ENCODE data around the gene CRISPLD2.
A peak's percentile ranks its signal among the peaks of the same experiment; 100 is the strongest.

The CRISPLD2 gene

GRCh38 chr16:84800158-84800978 lies 19.4 kb upstream of the CRISPLD2 start:
- peak in 1 of 2 experiments; percentile 48 for DNase-seq

DNA sequence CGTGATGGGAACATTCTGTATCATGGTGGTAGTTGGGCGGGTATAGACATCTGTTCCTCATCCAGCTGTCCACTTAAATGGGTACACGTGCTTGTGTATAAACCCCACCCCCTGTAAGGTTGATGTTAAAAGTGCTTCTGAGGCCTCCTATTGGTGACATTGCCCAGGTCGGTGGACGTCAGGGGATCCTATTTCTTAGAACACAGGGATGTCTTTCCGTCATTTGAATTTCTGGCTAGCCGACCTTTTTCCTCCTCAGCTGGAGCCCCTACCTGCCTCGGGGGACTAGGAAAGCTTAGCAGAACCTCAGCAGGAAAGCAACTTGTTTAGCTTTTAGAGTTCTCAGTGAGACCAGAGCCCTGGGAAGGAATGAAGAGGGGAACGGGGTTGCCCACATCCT lies 16.6 kb upstream of the CRISPLD2 start:
- DNase-seq = no peak

DNA sequence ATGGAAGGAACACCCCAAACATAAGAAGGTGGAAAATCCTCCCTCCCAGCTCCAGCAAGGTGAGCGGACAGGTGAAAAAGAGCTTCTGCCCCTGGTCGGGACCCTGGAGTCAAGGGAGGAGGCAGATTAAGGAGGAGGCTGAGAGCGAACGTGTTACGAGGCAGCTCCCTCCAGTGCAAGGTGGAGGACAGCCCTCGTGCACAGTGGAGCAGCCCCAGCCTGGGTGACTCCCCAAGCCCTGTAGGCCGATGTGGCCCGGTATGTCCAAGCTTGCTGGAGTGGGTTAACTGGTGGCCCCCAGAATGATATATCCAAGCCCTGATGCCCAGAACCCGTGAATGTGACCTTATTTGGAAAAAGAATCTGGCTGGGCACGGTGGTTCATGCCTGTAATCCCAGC lies 15.5 kb upstream of the CRISPLD2 start:
- DNase-seq = no peak

DNA sequence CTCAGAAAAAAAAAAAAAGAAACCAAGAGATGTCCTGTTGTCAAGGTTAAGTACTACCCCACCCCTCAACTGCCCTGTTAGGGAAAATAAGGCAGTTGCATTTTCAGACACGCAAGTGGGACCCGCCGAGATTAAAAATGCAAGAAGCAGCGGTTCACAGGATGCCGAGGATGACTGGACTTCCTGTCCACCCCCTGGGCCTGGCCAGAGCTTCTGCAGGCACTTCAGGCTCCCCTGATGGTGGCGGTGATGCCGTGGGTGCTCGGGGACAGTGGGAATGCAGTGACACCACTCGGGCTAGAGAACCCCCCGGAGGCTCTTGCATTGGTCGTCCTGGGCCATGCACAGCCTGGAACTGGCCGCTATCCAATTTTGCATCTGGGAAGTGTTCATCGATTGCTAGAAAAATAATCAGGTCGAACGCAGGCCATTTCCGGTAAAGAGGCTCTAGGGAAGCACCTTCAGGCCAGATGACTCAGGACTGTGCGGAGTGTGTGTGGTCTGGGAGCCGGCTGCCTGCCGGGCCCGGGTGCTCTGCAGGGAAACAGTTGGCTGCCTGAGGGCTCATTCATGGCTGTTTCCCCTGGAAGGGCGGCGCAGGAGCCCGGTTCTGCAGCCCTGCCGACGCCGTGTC lies 13.4 kb upstream of the CRISPLD2 start:
- no peak for DNase-seq

GRCh38 chr16:84806890-84807258 lies 12.9 kb upstream of the CRISPLD2 start:
- no peak for DNase-seq

DNA sequence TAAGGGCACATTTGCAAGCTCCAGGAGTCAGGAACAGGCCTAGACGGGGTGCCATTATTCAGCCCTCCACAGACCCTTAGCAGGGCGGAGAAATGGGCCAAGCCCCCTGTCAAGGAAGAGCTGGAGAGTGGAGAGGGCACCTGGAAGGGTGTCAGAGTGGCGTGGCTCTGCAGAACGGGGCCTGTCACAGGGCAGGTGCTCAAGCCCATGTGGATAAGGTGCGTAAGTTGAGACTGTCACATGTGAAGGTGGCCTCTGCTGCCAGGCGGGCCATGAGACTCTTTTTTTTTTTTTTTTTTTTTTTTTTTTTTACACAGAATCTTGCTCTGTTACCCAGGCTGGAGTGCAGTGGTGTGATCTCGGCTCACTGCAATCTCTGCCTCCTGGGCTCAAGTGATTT lies 12.0 kb upstream of the CRISPLD2 start:
- no peak for DNase-seq

GRCh38 chr16:84808826-84809225 lies 11.0 kb upstream of the CRISPLD2 start:
- DNase-seq = no peak

DNA sequence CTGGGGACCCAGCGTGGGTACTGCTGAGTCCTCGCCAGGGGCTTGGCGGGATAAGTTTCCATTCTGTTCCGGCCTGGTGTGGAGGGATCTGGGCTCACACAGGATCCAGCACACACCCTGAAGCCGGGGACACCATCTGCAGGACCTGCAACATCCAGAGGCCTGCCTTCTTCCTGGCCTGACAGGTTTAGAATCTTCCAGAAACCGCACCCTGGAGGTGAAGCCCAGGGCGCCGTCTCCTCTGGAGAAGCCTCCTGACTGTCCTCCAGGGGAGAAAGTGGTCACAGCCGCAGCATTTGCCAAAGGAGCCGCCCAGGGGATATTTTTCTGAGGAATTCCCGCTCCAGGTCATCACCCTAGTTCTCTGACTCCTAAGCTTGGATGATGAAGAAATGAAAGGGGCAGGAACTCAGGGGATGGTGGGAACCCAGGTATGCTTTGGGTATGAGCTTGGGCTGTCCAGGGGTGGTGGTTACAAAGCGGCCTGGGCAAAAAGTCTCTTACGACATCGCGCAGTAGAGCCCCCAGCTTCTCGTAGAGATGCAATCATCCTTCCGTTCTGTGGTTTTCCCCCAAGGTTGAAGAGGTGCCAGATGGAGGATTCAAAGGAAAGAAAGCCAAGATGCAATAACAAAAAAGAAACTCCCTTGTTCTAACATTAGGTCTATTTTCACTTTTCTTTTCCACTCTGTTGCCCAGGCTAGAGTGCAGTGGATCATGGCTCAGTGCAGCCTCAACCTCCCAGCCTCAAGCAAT lies 9.1 kb upstream of the CRISPLD2 start:
- DNase-seq = no peak

- no peak for DNase-seq
Measured at GRCh38 chr16:84811529-84811928, 8.3 kb upstream of the CRISPLD2 start.

DNA sequence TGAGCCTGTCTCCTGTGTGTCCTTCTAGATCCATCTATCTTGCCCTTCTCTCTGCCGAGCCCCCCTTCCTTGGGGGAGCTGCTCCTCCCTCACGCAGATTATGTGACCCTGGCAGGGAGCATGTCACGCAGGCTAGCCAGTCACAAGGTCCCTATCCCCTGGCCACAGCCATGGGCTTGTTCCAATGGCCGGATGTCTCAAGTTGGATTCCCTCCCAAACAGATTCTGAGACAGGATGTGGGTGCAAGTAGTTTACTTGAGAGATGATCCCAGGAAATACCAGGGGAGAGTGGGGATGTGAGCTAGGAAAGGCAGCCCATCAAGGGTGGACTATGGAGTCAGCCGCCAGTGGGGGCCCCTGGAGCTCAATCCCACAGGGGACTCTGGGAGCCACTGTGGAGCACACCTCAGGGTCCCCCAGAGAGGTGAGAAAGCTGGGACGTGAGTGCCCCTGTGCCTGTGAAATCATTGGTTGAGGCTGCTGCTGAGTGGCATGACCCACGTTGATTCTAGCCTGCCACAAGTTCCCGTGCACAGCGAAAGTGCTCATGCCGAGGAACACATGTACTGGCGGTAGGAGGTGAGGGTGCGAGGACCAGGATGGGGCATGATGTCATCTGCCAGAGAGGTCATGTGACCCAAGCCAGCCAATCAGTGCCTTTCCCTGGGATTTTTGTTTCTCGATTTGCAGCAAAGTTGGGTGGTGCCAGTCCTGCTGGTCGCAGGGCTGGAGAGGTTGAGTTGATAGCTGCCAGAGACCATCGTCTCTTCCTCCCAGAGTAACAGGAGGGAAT lies 6.4 kb upstream of the CRISPLD2 start:
- no peak for DNase-seq

GRCh38 chr16:84815462-84815861 lies 4.3 kb upstream of the CRISPLD2 start:
- DNase-seq = no peak

- no peak for DNase-seq
Measured at GRCh38 chr16:84816023-84816422, 3.8 kb upstream of the CRISPLD2 start.

DNA sequence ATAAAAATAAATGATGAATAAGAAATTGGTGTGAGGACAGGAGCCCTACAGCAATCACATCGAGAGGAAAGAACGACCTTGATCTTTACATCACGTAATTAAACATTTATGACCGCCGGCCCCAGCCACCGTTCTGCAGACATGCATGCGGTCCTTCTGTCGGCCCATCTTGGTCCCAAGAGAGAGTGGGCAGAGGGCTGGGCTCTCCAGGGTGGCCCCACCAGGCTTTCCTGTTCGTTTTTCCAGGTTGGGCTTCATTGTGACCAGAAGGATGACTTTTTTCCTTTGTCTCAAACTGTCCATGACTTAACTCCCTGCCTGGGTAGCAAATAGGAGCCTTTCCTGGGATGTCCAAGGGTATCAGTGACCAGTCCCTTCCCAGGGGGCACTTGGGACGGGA lies 3.3 kb upstream of the CRISPLD2 start:
- no peak for DNase-seq

GRCh38 chr16:84817206-84817605 lies 2.6 kb upstream of the CRISPLD2 start:
- DNase-seq = no peak

- no peak for DNase-seq
Measured at GRCh38 chr16:84817613-84818012, 2.2 kb upstream of the CRISPLD2 start.

DNA sequence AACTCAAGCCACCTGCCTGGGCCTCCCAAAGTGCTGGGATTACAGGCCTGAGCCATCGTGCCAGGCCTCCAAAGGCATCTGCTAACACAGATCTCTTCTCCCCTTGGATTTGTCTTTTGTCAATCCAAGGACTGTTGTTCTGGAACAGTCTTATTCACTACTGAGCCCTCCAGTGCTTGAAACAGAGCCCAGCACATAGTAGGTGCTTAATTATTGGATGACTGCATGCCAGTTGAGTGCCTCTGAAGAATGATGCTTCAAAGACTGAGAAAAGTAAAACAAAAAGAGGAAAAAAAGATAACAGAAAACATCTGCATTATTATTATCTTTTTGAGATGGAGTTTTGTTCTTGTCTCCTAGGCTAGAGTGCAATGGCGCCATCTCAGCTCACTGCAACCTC lies 1.7 kb upstream of the CRISPLD2 start:
- DNase-seq = no peak

DNA sequence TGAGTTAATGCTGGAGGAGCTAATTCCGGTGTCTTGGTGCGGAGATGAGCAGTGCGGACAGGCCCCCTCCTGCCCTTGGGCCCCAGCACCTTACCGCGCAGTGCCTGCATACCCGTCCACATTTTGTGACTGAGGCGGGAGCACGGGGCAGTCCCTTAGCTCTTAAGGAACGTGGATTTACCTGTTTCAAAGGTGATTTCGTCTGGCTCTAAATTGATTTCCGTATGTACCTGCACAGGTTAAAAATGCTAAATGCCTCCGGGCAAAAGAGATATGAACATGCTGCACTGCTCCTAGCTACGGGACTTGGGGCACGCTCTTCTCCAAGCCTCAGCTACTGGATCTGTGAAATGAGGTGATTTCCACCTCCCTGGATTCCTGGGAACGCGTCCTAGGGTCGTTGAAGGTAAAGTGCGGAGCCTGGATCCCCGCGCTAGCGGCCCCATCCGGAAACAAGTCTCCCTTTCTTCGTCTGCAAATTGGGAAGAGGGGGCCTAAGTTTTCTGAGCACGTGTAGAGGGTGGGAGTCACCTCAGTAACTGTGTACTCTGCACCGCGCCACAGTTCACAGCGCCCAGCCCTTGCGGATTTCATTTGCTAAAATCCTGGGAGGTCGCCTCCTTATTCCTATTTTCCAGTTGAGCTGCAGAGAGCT lies 669 bp upstream of the CRISPLD2 start:
- DNase-seq = no peak

- peak in 1 of 2 experiments; percentile 45 for DNase-seq
Measured at GRCh38 chr16:84820305-84820684, 510 bp downstream of the CRISPLD2 start.

- no peak for DNase-seq
Measured at GRCh38 chr16:84820771-84821170, 986 bp downstream of the CRISPLD2 start.

DNA sequence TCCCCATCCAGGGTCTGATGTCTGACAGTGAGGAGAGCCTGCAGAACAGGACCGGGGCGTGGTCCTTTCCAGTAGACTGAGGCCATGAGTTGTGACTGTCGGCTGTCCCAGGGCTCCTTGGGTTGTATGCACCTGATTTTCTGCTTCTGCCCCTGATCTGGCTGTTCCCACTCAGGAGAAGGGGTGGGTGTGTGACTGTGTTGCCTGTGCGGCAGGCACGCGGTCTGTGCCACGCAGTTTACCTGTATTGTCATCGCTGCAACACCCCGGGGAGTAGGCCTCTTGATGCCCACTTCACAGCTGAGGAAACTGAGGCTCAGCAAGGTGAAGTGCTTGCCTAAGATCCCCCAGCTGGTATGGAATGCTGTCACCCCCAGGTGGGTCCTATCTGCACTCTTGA lies 1.4 kb downstream of the CRISPLD2 start:
- no peak for DNase-seq

DNA sequence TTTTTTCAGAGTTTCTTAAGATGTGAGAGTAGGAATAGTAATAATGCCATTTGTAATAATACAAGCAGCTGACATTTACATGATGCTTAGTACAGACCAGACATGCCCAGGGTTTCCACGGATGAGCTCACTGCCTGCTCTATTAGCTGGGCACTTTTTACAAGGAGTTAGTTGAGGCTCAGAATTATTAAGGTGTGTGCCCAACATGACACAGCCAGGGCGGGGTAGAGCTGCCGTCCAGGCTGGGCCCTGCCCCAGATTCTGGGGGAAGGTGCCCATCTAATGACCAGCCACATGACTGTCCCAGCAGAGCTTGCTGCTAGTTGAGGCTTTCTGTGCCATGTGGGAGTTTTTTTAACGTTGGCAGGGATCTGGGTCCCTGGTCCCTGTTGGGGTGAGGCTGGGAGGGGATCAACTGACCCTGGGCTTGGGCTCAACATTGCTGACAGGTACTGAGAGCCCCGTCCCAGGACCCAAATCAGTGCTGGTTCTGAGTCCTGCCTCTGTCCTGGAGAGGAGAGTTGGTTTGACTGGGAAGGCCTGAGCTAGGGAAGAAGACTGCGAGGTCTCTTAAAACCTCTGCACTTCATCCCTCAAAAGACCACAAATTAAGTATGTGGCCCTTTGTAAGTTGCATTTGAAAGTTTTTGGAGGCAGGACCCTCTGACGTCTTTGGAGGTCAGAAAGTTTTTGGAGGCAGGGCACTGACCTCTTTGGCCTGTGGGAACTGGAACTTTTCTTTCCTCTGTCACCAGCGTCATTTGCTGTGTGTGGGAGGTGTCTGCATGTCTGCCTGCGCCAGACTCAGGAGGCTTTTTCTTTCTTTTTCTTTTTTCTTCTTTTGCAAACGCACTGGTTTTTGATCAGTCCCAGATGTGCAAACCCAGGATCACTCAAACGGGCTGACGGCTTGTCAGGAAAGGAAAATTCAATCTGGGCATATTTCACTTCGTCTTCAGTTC lies 2.2 kb downstream of the CRISPLD2 start:
- no peak for DNase-seq
